IMR-90 (cell line): Measurements from ENCODE around the gene LZTFL1. TPM values are rescaled to one million over a fixed set of nuclear protein-coding genes. Genes with fewer than 3 reads are reported as not detected.

Experiments
- ATAC-seq: fragments of 200-7000 bp; cut with Tn5 transposase; 2 replicates; pipeline ENCODE4 v1.9.1; 2020; ENCODE audit warnings: low read depth, mild to moderate bottlenecking, moderate library complexity
- BruUV-seq: library from RNA; stranded (reverse); fragments of 400-500 nt; replicated peaks from 2 replicates; lab custom pipeline; 2021; lab: Mats Ljungman, UMichigan
- CTCF ChIA-PET: fragments of 300-600 bp; formaldehyde crosslinking; extraction: SDS; loops from one replicate; lab custom pipeline; 2021; ENCODE audit warnings: antibody characterized with exemption; lab: Yijun Ruan, JAX
- POLR2A ChIA-PET: fragments of 300-600 bp; sonication (Branson Sonifier 250); formaldehyde crosslinking; loops from one replicate; lab custom pipeline; 2022; ENCODE audit warnings: antibody characterized with exemption; ENCODE audit not compliant: unreplicated experiment; lab: Charles Lee
- DNase-seq: peaks from one replicate; pipeline ENCODE4 v3.0.0; 2013
- H2AFZ ChIP-seq: replicated peaks from 2 replicates; pipeline ENCODE3; 2013; ENCODE audit warnings: low read length, mild to moderate bottlenecking; ENCODE audit not compliant: poor library complexity
- H2AK5ac ChIP-seq: 2 replicates; pipeline ENCODE4 v1.6.1; 2013; ENCODE audit warnings: low read depth, low read length, inconsistent platforms
- H2AK9ac ChIP-seq: replicated peaks from 2 replicates; pipeline ENCODE3; 2013; ENCODE audit warnings: mild to moderate bottlenecking, low read depth, low read length, moderate library complexity; ENCODE audit not compliant: poor library complexity
- H2BK120ac ChIP-seq: 2 replicates; pipeline ENCODE4 v1.6.1; 2013; ENCODE audit warnings: low read depth, low read length, inconsistent platforms
- H2BK15ac ChIP-seq: 3 replicates; pipeline ENCODE4 v1.6.1; 2013; ENCODE audit warnings: low read depth, low read length, inconsistent platforms
- H2BK20ac ChIP-seq: 2 replicates; pipeline ENCODE4 v1.6.1; 2013; ENCODE audit warnings: low read depth, mild to moderate bottlenecking, inconsistent platforms, low read length, moderate library complexity
- H2BK5ac ChIP-seq: 2 replicates; pipeline ENCODE4 v1.6.1; 2013; ENCODE audit warnings: mild to moderate bottlenecking, low read depth, low read length, inconsistent platforms; ENCODE audit not compliant: poor library complexity, severe bottlenecking
- H3K14ac ChIP-seq: replicated peaks from 2 replicates; pipeline ENCODE4 v1.6.1; 2013; ENCODE audit warnings: low read depth, low read length, inconsistent platforms
- H3K18ac ChIP-seq: 2 replicates; pipeline ENCODE4 v1.6.1; 2013; ENCODE audit warnings: low read depth, low read length, control low read depth
- H3K23ac ChIP-seq: 2 replicates; pipeline ENCODE4 v1.6.1; 2013; ENCODE audit warnings: low read depth, low read length, inconsistent platforms
- H3K27ac ChIP-seq: 2 replicates; pipeline ENCODE4 v1.5.1; 2013; ENCODE audit warnings: mild to moderate bottlenecking, control low read depth, low read length; ENCODE audit not compliant: insufficient read depth
- H3K27me3 ChIP-seq: 2 replicates; pipeline ENCODE4 v1.6.1; 2013; ENCODE audit warnings: low read length; ENCODE audit not compliant: control insufficient read depth, insufficient read depth
- H3K36me3 ChIP-seq: 2 replicates; pipeline ENCODE4 v1.6.1; 2013; ENCODE audit warnings: low read length, mixed read lengths; ENCODE audit not compliant: control insufficient read depth, insufficient read depth
- H3K4ac ChIP-seq: 2 replicates; pipeline ENCODE4 v1.6.1; 2013; ENCODE audit warnings: low read depth, low read length, inconsistent platforms
- H3K4me1 ChIP-seq: 2 replicates; pipeline ENCODE4 v1.6.1; 2013; ENCODE audit warnings: low read length, mixed read lengths; ENCODE audit not compliant: control insufficient read depth, insufficient read depth
- H3K4me2 ChIP-seq: 2 replicates; pipeline ENCODE4 v1.6.1; 2013; ENCODE audit warnings: low read depth, mild to moderate bottlenecking, control low read depth, low read length, moderate library complexity
- H3K4me3 ChIP-seq: 2 replicates; pipeline ENCODE4 v1.5.1; 2013; ENCODE audit warnings: low read depth, mild to moderate bottlenecking, control low read depth, low read length, moderate library complexity; ENCODE audit not compliant: insufficient read depth
- H3K56ac ChIP-seq: 2 replicates; pipeline ENCODE4 v1.6.1; 2013; ENCODE audit warnings: low read length, inconsistent platforms; ENCODE audit not compliant: insufficient read depth; ENCODE audit errors: extremely low read depth
- H3K79me1 ChIP-seq, 2 experiments: 2 replicates each; pipeline ENCODE4 v1.6.1; 2013; ENCODE audit warnings: low read length in 2 of 2, inconsistent platforms in 1 of 2, low read depth in 1 of 2
- H3K9ac ChIP-seq: 2 replicates; pipeline ENCODE4 v1.6.1; 2013; ENCODE audit warnings: low read depth, low read length, control low read depth
- H3K9me1 ChIP-seq: 2 replicates; pipeline ENCODE4 v1.6.1; 2013; ENCODE audit warnings: low read length, inconsistent platforms; ENCODE audit not compliant: insufficient read depth
- H3K9me3 ChIP-seq: 2 replicates; pipeline ENCODE4 v1.6.1; 2013; ENCODE audit warnings: low read length; ENCODE audit not compliant: control insufficient read depth, insufficient read depth
- H4K20me1 ChIP-seq: 2 replicates; pipeline ENCODE4 v1.6.1; 2013; ENCODE audit warnings: low read length, inconsistent platforms; ENCODE audit not compliant: insufficient read depth
- H4K5ac ChIP-seq: 2 replicates; pipeline ENCODE4 v1.6.1; 2013; ENCODE audit warnings: mild to moderate bottlenecking, low read depth, low read length, control low read depth
- H4K8ac ChIP-seq, 2 experiments: 2 replicates each; pipeline ENCODE4 v1.6.1; 2013; ENCODE audit warnings: low read depth in 2 of 2, low read length in 2 of 2, control low read depth in 1 of 2, inconsistent platforms in 1 of 2
- H4K91ac ChIP-seq: 2 replicates; pipeline ENCODE4 v1.6.1; 2013; ENCODE audit warnings: low read depth, low read length, inconsistent platforms; ENCODE audit not compliant: insufficient read depth
- BHLHE40 ChIP-seq: fragments of 150-350 bp; IDR thresholded peaks from 2 replicates; pipeline ENCODE4 v1.6.1; 2016; ENCODE audit warnings: mild to moderate bottlenecking, low read depth, low read length
- CTCF ChIP-seq: conservative IDR thresholded peaks from 2 replicates; pipeline ENCODE4 v1.5.1; 2012; ENCODE audit warnings: mild to moderate bottlenecking, low read depth, low read length, improper control_type of control experiment
- FOS ChIP-seq: fragments of 150-350 bp; IDR thresholded peaks from 2 replicates; pipeline ENCODE4 v1.6.1; 2016; ENCODE audit warnings: low read depth, low read length
- MAZ ChIP-seq: IDR thresholded peaks from 2 replicates; pipeline ENCODE4 v1.6.1; 2012; ENCODE audit warnings: low read depth, mild to moderate bottlenecking, low read length, improper control_type of control experiment, moderate library complexity, borderline replicate concordance
- NFE2L2 ChIP-seq: fragments of 150-350 bp; IDR thresholded peaks from 2 replicates; pipeline ENCODE4 v1.6.1; 2016; ENCODE audit warnings: low read depth, mild to moderate bottlenecking, low read length
- POLR2A ChIP-seq: IDR thresholded peaks from 2 replicates; pipeline ENCODE4 v1.6.1; 2012; ENCODE audit warnings: mild to moderate bottlenecking, low read depth, low read length
- RAD21 ChIP-seq: IDR thresholded peaks from 2 replicates; pipeline ENCODE4 v1.6.1; 2012; ENCODE audit warnings: low read length, improper control_type of control experiment
- RCOR1 ChIP-seq: IDR thresholded peaks from 2 replicates; pipeline ENCODE4 v1.6.1; 2012; ENCODE audit warnings: mild to moderate bottlenecking, low read length, improper control_type of control experiment; ENCODE audit not compliant: insufficient replicate concordance
- RFX5 ChIP-seq: IDR thresholded peaks from 2 replicates; pipeline ENCODE4 v1.8.0; 2012; ENCODE audit warnings: low read depth, mild to moderate bottlenecking, low read length, moderate library complexity
- SMC3 ChIP-seq: fragments of 150-350 bp; IDR thresholded peaks from 2 replicates; pipeline ENCODE4 v1.6.1; 2016; ENCODE audit warnings: low read depth, mild to moderate bottlenecking, antibody characterized with exemption, low read length, moderate library complexity
- USF2 ChIP-seq: fragments of 150-350 bp; IDR thresholded peaks from 2 replicates; pipeline ENCODE4 v1.6.1; 2017; ENCODE audit warnings: mild to moderate bottlenecking, antibody characterized with exemption, low read length, low read depth
- WGBS, 2 experiments: methylation state at CpG; one replicate each; pipeline versions ENCODE4 v1.1.5 to v1.1.7; 2013; ENCODE audit warnings: missing lambda C conversion rate in 2 of 2; ENCODE audit not compliant: insufficient read length in 1 of 2; ENCODE audit errors: extremely low coverage in 2 of 2; 5-methylcytosine and 5-hydroxymethylcytosine counted together
- dilution Hi-C: fragments of 300-500 bp; cut with HindIII; formaldehyde crosslinking; loops from one replicate; pipeline ENCODE4 v1.14.3; 2018; ENCODE audit warnings: low sequenced_read_pairs; ENCODE audit not compliant: unreplicated experiment
- in situ Hi-C: fragments of 300-500 bp; cut with MboI; formaldehyde crosslinking; loops from 3 replicates; pipeline ENCODE4 v1.14.3; 2019; ENCODE audit warnings: low sequenced_read_pairs, inconsistent platforms, mixed read lengths
- intact Hi-C: fragments of 100-400 bp; cut with micrococcal nuclease; formaldehyde crosslinking; loops from 2 replicates; pipeline ENCODE4 v1.10.0; 2022
- polyA plus RNA-seq, 3 experiments: library from polyadenylated mRNA; depleted of rRNA; stranded (reverse); fragments of >200 nt; gene quantifications; 2 replicates each; pipeline ENCODE4 v1.2.3, GENCODE V29; 2012; ENCODE audit warnings: low replicate concordance in 1 of 3
- total RNA-seq: library from RNA; depleted of rRNA; stranded (reverse); fragments of >200 nt; gene quantifications from 2 replicates; pipeline ENCODE4 v1.2.3, GENCODE V29; 2012

LZTFL1 gene
- total and polyA plus RNA-seq, 2 of the 4 experiments (the other 2 are of a cell fraction), result 10.3 to 10.4 TPM

- Histone ChIP-seq H3K23ac (no peak overlapping the region), H3K9me3 (no peaks in the 10 kb centered on the region), H3K4me1 (no peaks in the 10 kb centered on the region), H3K27ac (no peak overlapping the region), H3K79me1 (no peaks in the 10 kb centered on the region), H2AK5ac (no peak overlapping the region), H2AK9ac (no peak overlapping the region), H3K9ac (no peak overlapping the region), H2AFZ (peak overlapping the region; percentile 60), H3K56ac (no peak overlapping the region), H3K4me2 (no peak overlapping the region), H3K4ac (no peak overlapping the region), H3K18ac (no peak overlapping the region), H2BK15ac (no peak overlapping the region), H3K14ac (no peak overlapping the region), H4K91ac (no peak overlapping the region), H3K36me3 (no peaks in the 10 kb centered on the region), H2BK5ac (no peak overlapping the region), H3K27me3 (peaks cover 34% of the 10 kb centered on the region), H3K9me1 (no peaks in the 10 kb centered on the region), H4K5ac (no peak overlapping the region), H3K4me3 (no peak overlapping the region), H4K20me1 (no peaks in the 10 kb centered on the region), H2BK20ac (no peak overlapping the region), H4K8ac (no peak overlapping the region), H2BK120ac (no peak overlapping the region)
- intact Hi-C loops, result no loop called here
- ChIA-PET POLR2A (interaction anchor here (0.5 kb wide), 1 partner anchor 10 kb away, joined by 5 read pairs; no protein-coding TSS in a partner anchor), CTCF (interaction anchor here (0.8 kb wide), 1 partner anchor 10 kb away, joined by 3 read pairs; no protein-coding TSS in a partner anchor)
- 58% methylated on average over 4 of the region's 7 CpGs; no CpG with 5 or more reads in 1 of the 2 experiments for WGBS, 2 experiments
- ATAC-seq, result no peak
- peak; percentile 28 for DNase-seq
- TF ChIP-seq RFX5, result no peak
- TF ChIP-seq MAZ, result no peak
- TF ChIP-seq RAD21, result no peak
- no peak for TF ChIP-seq RCOR1
- TF ChIP-seq BHLHE40, result no peak
- TF ChIP-seq USF2, result no peak
- no peak for TF ChIP-seq POLR2A
- TF ChIP-seq NFE2L2, result no peak
- TF ChIP-seq SMC3, result no peak
- TF ChIP-seq CTCF, result no peak
- TF ChIP-seq FOS, result no peak
- in situ Hi-C loops, result no loop called here
- dilution Hi-C loops, result no loop called here
- BruUV-seq, result no TSS peak
Observed at GRCh38 chr3:45887759-45888511, 46.0 kb upstream of the LZTFL1 start.
